ENCODE data around the gene ZNF561. TPM values are rescaled to one million over a fixed set of nuclear protein-coding genes. Genes with fewer than 3 reads are reported as not detected.

The ZNF561 gene
- total and polyA plus RNA-seq, 10 of the 15 experiments (the other 5 are each of a cell fraction or from before 2014, with no cell fraction given): 12.8 to 38.2 (median 22.2) TPM

DNA sequence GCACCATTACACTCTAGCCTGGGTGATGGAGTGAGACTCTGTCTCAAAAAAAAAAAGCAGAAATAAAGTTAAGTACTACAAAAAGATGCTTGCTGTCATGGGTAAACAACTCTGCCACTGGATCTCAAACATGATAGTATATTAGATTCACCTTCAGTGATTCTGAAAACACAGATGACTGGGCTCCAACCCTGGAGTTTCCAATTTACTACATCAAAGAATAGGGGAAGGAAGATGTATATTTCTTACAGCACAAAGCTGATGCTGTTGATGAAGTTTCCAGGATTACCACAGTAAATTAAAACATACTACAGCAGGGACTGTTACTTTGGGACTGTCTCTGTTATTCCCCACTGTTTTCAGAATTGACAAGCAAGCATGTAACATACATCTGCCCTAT lies 5.2 kb downstream of the ZNF561 start:
- TF ChIP-seq ATF7 (IDR thresholded peaks at IDR 0.05; ENCODE audit: low read depth): no peak
- no peak for TF ChIP-seq MEF2B (IDR thresholded peaks at IDR 0.05; ENCODE audit: partially characterized antibody, poor library complexity, severe bottlenecking)
- no peak for TF ChIP-seq SREBF1 (IDR thresholded peaks at IDR 0.05; ENCODE audit: low read length)
- TF ChIP-seq, protein P1, sequence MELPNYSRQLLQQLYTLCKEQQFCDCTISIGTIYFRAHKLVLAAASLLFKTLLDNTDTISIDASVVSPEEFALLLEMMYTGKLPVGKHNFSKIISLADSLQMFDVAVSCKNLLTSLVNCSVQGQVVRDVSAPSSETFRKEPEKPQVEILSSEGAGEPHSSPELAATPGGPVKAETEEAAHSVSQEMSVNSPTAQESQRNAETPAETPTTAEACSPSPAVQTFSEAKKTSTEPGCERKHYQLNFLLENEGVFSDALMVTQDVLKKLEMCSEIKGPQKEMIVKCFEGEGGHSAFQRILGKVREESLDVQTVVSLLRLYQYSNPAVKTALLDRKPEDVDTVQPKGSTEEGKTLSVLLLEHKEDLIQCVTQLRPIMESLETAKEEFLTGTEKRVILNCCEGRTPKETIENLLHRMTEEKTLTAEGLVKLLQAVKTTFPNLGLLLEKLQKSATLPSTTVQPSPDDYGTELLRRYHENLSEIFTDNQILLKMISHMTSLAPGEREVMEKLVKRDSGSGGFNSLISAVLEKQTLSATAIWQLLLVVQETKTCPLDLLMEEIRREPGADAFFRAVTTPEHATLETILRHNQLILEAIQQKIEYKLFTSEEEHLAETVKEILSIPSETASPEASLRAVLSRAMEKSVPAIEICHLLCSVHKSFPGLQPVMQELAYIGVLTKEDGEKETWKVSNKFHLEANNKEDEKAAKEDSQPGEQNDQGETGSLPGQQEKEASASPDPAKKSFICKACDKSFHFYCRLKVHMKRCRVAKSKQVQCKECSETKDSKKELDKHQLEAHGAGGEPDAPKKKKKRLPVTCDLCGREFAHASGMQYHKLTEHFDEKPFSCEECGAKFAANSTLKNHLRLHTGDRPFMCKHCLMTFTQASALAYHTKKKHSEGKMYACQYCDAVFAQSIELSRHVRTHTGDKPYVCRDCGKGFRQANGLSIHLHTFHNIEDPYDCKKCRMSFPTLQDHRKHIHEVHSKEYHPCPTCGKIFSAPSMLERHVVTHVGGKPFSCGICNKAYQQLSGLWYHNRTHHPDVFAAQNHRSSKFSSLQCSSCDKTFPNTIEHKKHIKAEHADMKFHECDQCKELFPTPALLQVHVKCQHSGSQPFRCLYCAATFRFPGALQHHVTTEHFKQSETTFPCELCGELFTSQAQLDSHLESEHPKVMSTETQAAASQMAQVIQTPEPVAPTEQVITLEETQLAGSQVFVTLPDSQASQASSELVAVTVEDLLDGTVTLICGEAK (IDR thresholded peaks at IDR 0.05; ENCODE audit: borderline replicate concordance): no peak
- TF ChIP-seq, protein P2, sequence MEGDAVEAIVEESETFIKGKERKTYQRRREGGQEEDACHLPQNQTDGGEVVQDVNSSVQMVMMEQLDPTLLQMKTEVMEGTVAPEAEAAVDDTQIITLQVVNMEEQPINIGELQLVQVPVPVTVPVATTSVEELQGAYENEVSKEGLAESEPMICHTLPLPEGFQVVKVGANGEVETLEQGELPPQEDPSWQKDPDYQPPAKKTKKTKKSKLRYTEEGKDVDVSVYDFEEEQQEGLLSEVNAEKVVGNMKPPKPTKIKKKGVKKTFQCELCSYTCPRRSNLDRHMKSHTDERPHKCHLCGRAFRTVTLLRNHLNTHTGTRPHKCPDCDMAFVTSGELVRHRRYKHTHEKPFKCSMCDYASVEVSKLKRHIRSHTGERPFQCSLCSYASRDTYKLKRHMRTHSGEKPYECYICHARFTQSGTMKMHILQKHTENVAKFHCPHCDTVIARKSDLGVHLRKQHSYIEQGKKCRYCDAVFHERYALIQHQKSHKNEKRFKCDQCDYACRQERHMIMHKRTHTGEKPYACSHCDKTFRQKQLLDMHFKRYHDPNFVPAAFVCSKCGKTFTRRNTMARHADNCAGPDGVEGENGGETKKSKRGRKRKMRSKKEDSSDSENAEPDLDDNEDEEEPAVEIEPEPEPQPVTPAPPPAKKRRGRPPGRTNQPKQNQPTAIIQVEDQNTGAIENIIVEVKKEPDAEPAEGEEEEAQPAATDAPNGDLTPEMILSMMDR (IDR thresholded peaks at IDR 0.05 in 2 of 3, conservative IDR thresholded peaks at IDR 0.05 in 1 of 3; ENCODE audit: control insufficient read depth in 2 of 3, extremely low read depth in 1 of 3, insufficient read depth in 1 of 3, low read depth in 3 of 3, low read length in 3 of 3): no peak
- no peak for TF ChIP-seq MTA3 (IDR thresholded peaks at IDR 0.05; ENCODE audit: borderline replicate concordance, low read length)
- no peak for TF ChIP-seq EED (IDR thresholded peaks at IDR 0.05; ENCODE audit: low read depth)
- TF ChIP-seq RAD21 (IDR thresholded peaks at IDR 0.05; ENCODE audit: insufficient read depth, low read depth, low read length): no peak

More for the DNA sequence above, 5.2 kb downstream of the ZNF561 start:
- ATAC-seq (no peak), DNase-seq (ENCODE audit: low read depth, low spot score) (no peak), FAIRE-seq (no peak)
- no peak overlapping the region for H3K4me2 ChIP-seq (ENCODE audit: control insufficient read depth, insufficient read depth)
- no peak overlapping the region for H3K4me3 ChIP-seq
- H3K27me3 ChIP-seq (replicated peaks in 1 of 2; ENCODE audit: control insufficient read depth in 2 of 2, insufficient read depth in 2 of 2, low read length in 1 of 2): no peaks in the 10 kb centered on the region
- intact Hi-C loops (cut with micrococcal nuclease; ENCODE audit: unreplicated experiment): no loop called here
- no TSS peak for BruUV-seq (replicated peaks)
- no peak overlapping the region for H3K9ac ChIP-seq (ENCODE audit: control insufficient read depth, insufficient read depth, low read length)
- CTCF ChIA-PET: no interaction called here
- peaks cover 3% of the 10 kb centered on the region; the same call in 1 of the 2 replicates for H3K4me1 ChIP-seq (ENCODE audit: control insufficient read depth, insufficient read depth, low read length)
- peaks cover 17% of the 10 kb centered on the region for H3K9me3 ChIP-seq (replicated peaks; ENCODE audit: control insufficient read depth, insufficient read depth, low read length)
- peaks cover 12 to 51% of the 10 kb centered on the region in 2 experiments for H3K36me3 ChIP-seq (ENCODE audit: control insufficient read depth in 2 of 2, insufficient read depth in 2 of 2, low read length in 1 of 2)
- SMC1A ChIA-PET (ENCODE audit: uncharacterized antibody, unreplicated experiment): no interaction called here
- no peak overlapping the region for H3K27ac ChIP-seq (ENCODE audit: control insufficient read depth, insufficient read depth)
- RAD21 ChIA-PET (ENCODE audit: unreplicated experiment): no interaction called here
- H4K20me1 ChIP-seq (ENCODE audit: control insufficient read depth, insufficient read depth): no peaks in the 10 kb centered on the region
- peaks cover 11% of the 10 kb centered on the region for H3K79me2 ChIP-seq (ENCODE audit: control insufficient read depth, insufficient read depth, low read length)
- in situ Hi-C loops (cut with MboI): no loop called here
- POLR2A ChIA-PET: no interaction called here
- no peak overlapping the region for H2AFZ ChIP-seq (ENCODE audit: control insufficient read depth, low read depth, low read length)

Data from GM12878 (cell line).